ENCODE results near the gene C11orf21.

DNA sequence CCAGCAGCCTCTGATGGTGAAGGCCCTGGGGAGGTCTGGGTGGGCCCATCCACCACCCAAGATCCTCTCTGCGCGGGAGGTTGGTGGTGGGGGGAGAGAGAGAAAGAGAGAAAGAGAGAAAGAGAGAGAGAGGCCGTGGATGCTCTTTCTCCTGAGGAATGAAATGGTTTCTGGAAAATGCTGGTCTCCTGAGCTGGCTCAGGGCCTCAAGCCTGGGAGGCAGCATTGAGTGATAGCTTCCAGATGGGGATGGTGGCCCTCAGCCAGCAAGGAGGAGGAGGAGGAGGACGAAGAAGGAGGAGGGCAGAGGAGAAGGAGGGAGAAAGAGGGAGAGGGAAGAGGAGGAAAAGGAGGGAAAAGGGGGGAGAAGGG, 4.7 kb upstream of the C11orf21 start:
- TF ChIP-seq EZH2 (IDR thresholded peaks at IDR 0.05; ENCODE audit: insufficient read depth, poor library complexity, severe bottlenecking) (no peak), EZH2phosphoT487 (IDR thresholded peaks at IDR 0.05; ENCODE audit: insufficient read depth, low read depth) (no peak)

All from GM23248 (cell line).